Keratinocyte (primary cell): ENCODE measurements around the gene ZNF12.

ENCODE experiments used
- EZH2 ChIP-seq: IDR thresholded peaks from one replicate; pipeline ENCODE4 v1.6.1; 2012; ENCODE audit warnings: inconsistent platforms, mild to moderate bottlenecking, low read length, moderate library complexity
- TF ChIP-seq, protein P1 (sequence below), 3 experiments: IDR thresholded peaks in 1 of 3; conservative IDR thresholded peaks in 1 of 3; optimal IDR thresholded peaks in 1 of 3; 2 replicates in 2 of 3; 3 replicates in 1 of 3; pipeline versions ENCODE3 to v1.5.1; 2011; ENCODE audit warnings: low read length in 3 of 3, mild to moderate bottlenecking in 3 of 3, moderate library complexity in 2 of 3, control low read depth in 1 of 3, inconsistent platforms in 1 of 3; ENCODE audit not compliant: insufficient read depth in 2 of 3; ENCODE audit errors: extremely low read depth in 1 of 3

DNA sequence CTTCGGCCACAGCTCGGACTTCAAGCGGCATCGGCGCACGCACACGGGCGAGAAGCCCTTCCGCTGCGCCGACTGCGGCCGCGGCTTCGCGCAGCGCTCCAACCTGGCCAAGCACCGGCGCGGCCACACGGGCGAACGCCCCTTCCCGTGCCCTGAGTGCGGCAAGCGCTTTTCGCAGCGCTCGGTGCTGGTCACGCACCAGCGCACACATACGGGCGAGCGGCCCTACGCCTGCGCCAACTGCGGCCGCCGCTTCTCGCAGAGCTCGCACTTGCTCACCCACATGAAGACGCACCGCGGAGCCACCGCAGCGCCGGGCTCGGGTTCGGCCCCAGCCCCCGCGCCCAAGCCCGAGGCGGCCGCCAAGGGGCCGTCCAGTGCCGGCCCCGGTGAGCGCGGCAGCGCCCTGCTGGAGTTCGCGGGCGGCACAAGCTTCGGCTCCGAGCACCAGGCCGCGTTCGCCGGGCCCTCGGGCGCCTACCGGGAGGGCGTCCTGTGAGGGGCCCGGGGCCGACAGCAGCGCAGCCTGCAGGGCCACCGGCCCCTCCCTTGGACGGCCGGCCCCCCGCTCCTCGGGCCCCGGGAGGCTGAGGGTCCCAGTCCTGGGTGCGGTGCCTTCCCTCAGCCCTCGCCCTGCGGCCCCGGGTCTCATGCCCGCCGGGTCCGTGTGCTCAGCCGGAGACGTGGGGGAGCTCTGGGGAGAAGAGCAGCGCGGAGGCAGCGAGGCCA lies 52.5 kb downstream of the ZNF12 start:
- TF ChIP-seq, protein P1, sequence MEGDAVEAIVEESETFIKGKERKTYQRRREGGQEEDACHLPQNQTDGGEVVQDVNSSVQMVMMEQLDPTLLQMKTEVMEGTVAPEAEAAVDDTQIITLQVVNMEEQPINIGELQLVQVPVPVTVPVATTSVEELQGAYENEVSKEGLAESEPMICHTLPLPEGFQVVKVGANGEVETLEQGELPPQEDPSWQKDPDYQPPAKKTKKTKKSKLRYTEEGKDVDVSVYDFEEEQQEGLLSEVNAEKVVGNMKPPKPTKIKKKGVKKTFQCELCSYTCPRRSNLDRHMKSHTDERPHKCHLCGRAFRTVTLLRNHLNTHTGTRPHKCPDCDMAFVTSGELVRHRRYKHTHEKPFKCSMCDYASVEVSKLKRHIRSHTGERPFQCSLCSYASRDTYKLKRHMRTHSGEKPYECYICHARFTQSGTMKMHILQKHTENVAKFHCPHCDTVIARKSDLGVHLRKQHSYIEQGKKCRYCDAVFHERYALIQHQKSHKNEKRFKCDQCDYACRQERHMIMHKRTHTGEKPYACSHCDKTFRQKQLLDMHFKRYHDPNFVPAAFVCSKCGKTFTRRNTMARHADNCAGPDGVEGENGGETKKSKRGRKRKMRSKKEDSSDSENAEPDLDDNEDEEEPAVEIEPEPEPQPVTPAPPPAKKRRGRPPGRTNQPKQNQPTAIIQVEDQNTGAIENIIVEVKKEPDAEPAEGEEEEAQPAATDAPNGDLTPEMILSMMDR (optimal IDR thresholded peaks at IDR 0.05 in 1 of 3, IDR thresholded peaks at IDR 0.05 in 1 of 3, conservative IDR thresholded peaks at IDR 0.05 in 1 of 3; ENCODE audit: extremely low read depth in 1 of 3, insufficient read depth in 2 of 3, low read length in 3 of 3): no peak
- TF ChIP-seq EZH2: no peak
